HepG2 (cell line): ENCODE results near the gene PLIN5. TPM values are rescaled to one million over a fixed set of nuclear protein-coding genes. Genes with fewer than 3 reads are reported as not detected.

Experiments
- CEBPG ChIP-seq: IDR thresholded peaks from 2 replicates; pipeline ENCODE4 v1.6.1; 2016
- EHMT2 ChIP-seq: fragments of 200-600 bp; sonication (generic); IDR thresholded peaks from 2 replicates; pipeline ENCODE4 v1.7.0; 2017; ENCODE audit warnings: antibody characterized with exemption, low read depth, low read length, borderline replicate concordance
- FOSL1 ChIP-seq: sonication (generic); formaldehyde crosslinking; IDR thresholded peaks from 2 replicates; pipeline ENCODE4 v1.9.0; 2021; ENCODE audit warnings: missing genetic modification reagents, borderline replicate concordance
- FOXA1 ChIP-seq, 2 experiments: fragments of 450-650 bp in 1 of 2; sonication (generic) in 1 of 2; formaldehyde crosslinking in 1 of 2; IDR thresholded peaks; 2 replicates each; pipeline versions ENCODE4 v1.4.0 to v1.6.1; 2016 to 2020; ENCODE audit warnings: missing genetic modification reagents in 1 of 2
- GFI1 ChIP-seq: sonication (generic); formaldehyde crosslinking; IDR thresholded peaks from 2 replicates; pipeline ENCODE4 v1.5.0; 2020; ENCODE audit warnings: missing genetic modification reagents, mild to moderate bottlenecking, borderline replicate concordance
- GLI4 ChIP-seq: sonication (generic); formaldehyde crosslinking; IDR thresholded peaks from 2 replicates; pipeline ENCODE4 v1.5.1; 2020; ENCODE audit warnings: missing genetic modification reagents, mild to moderate bottlenecking, moderate library complexity, borderline replicate concordance
- GTF3A ChIP-seq: sonication (generic); formaldehyde crosslinking; conservative IDR thresholded peaks from 2 replicates; pipeline ENCODE4 v1.4.0; 2020; ENCODE audit warnings: mild to moderate bottlenecking, missing genetic modification reagents
- JDP2 ChIP-seq: sonication (generic); formaldehyde crosslinking; IDR thresholded peaks from 2 replicates; pipeline ENCODE4 v1.8.1; 2022; ENCODE audit warnings: missing genetic modification reagents, borderline replicate concordance
- MAFG ChIP-seq: sonication (generic); formaldehyde crosslinking; IDR thresholded peaks from 2 replicates; pipeline ENCODE4 v1.5.1; 2020; ENCODE audit warnings: mild to moderate bottlenecking, missing genetic modification reagents
- MYC ChIP-seq: sonication (generic); formaldehyde crosslinking; IDR thresholded peaks from 2 replicates; pipeline ENCODE4 v1.9.0; 2021; ENCODE audit warnings: missing genetic modification reagents, borderline replicate concordance
- PHB2 ChIP-seq: fragments of 450-650 bp; IDR thresholded peaks from 2 replicates; pipeline ENCODE4 v1.6.1; 2018; ENCODE audit not compliant: partially characterized antibody
- PHF8 ChIP-seq: sonication (generic); formaldehyde crosslinking; IDR thresholded peaks from 2 replicates; pipeline ENCODE4 v1.5.0; 2020; ENCODE audit warnings: missing genetic modification reagents
- SP4 ChIP-seq: sonication (generic); formaldehyde crosslinking; IDR thresholded peaks from 2 replicates; pipeline ENCODE4 v1.8.1; 2023; ENCODE audit warnings: mild to moderate bottlenecking, missing genetic modification reagents
- ZFY ChIP-seq: sonication (generic); formaldehyde crosslinking; IDR thresholded peaks from 2 replicates; pipeline ENCODE4 v1.4.0; 2020; ENCODE audit warnings: missing genetic modification reagents
- ZNF557 ChIP-seq: sonication (generic); formaldehyde crosslinking; IDR thresholded peaks from 2 replicates; pipeline ENCODE4 v1.4.0; 2020; ENCODE audit warnings: missing genetic modification reagents
- polyA plus RNA-seq, 8 experiments: library from polyadenylated mRNA; depleted of rRNA in 3 of 8; stranded (reverse) in 7 of 8; unstranded in 1 of 8; fragments of >200 nt; fragmentation: Illumina TruSeq in 4 of 8; extraction: Trizol in 4 of 8; gene quantifications; 2 replicates each; pipeline versions ENCODE4 v1.2.1 to v1.2.3, GENCODE V29; 2011 to 2016; ENCODE audit warnings: low read depth in 4 of 8, missing spikeins in 1 of 8, mixed read lengths in 1 of 8; ENCODE audit not compliant: insufficient read depth in 1 of 8
- total RNA-seq, 5 experiments: library from RNA; depleted of rRNA; stranded (reverse); fragments of >200 nt; fragmentation: Illumina TruSeq; extraction: Trizol; gene quantifications; 2 replicates each; pipeline ENCODE4 v1.2.3, GENCODE V29; 2016; ENCODE audit warnings: low read depth in 1 of 5
- TF ChIP-seq, protein P1 (sequence below): sonication (generic); formaldehyde crosslinking; IDR thresholded peaks from 2 replicates; pipeline ENCODE4 v1.4.0; 2020; ENCODE audit warnings: mild to moderate bottlenecking, missing genetic modification reagents
- TF ChIP-seq, protein P2 (sequence below), 2 experiments: sonication (generic) in 1 of 2; formaldehyde crosslinking in 1 of 2; IDR thresholded peaks; 2 replicates each; pipeline versions ENCODE4 v1.4.0 to v1.6.1; 2018 to 2020; ENCODE audit warnings: missing genetic modification reagents in 2 of 2, borderline replicate concordance in 1 of 2, low read depth in 1 of 2, mild to moderate bottlenecking in 1 of 2, missing biosample characterization in 1 of 2
- TF ChIP-seq, protein P3 (sequence below): sonication (generic); formaldehyde crosslinking; conservative IDR thresholded peaks from 2 replicates; pipeline ENCODE4 v1.4.0; 2020; ENCODE audit warnings: missing genetic modification reagents
- TF ChIP-seq, protein P4 (sequence below): sonication (generic); formaldehyde crosslinking; conservative IDR thresholded peaks from 2 replicates; pipeline ENCODE4 v1.4.0; 2020; ENCODE audit warnings: mild to moderate bottlenecking, missing genetic modification reagents, moderate library complexity
- TF ChIP-seq, protein P5 (sequence below): sonication (generic); formaldehyde crosslinking; IDR thresholded peaks from 2 replicates; pipeline ENCODE4 v1.4.0; 2020; ENCODE audit warnings: missing genetic modification reagents

PLIN5 gene
- total and polyA plus RNA-seq, 2 of the 13 experiments (the other 11 are each of a cell fraction or from before 2014, with no cell fraction given), result 1.8 to 4.8 TPM

DNA sequence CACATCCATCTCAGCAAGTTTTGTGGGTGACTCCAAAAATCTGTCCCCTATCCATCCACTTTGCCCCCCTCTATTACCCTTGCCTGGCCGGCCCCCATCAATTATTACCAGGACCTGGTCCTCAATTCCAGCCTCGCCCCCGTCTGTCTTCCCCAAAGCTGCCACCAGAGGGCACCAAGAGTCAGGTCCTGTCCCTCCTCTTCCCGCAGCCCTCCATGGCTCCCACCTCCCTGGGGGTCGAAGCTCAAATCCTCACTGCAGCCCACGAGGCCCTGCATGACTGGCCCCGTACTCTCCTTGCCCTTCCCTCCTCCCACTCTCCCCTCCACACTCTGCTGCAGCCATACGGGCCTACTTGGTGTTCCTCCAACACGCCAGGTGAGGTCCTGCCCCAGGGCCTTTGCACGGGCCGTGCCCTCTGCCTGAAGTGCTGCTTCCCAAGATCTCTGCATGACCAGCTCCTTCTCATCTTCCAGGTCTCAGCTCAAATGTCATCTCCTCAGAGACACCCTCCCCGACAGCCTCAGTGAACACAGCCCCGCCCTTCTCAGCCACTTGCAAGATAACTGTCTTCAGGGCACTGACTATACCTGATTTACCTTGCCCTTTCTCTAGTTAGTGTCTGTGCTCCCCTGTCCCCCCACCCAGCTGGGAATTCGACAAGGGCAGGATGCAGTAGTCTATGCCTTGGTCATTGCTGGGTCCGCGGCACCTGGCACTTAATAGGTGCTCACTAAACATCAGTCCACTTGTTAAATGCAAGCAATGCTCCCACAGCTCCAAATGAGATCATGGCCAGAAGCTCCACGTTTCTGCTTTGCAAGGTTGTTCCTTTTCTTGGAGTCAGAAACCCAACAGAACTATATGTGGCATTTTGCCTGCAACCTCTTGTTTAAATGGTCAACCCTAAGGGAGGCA is 41.3 kb upstream of the PLIN5 start (continued):
- TF ChIP-seq MYC (CRISPR knock-in tag) (peak; percentile 33; the same call in 1 of the 2 replicates), SP4 (CRISPR knock-in tag) (0 out of 2 replicates have a peak, but pooled peaks have one; percentile 42), CEBPG (CRISPR knock-in tag) (no peak), EHMT2 (no peak), GLI4 (no peak), JDP2 (CRISPR knock-in tag) (no peak), ZNF557 (CRISPR knock-in tag) (no peak), MAFG (CRISPR knock-in tag) (no peak), GTF3A (CRISPR knock-in tag) (no peak), PHF8 (CRISPR knock-in tag) (no peak), ZFY (CRISPR knock-in tag) (peak; percentile 7; the same call in 1 of the 2 replicates), FOXA1 (IDR thresholded peaks at IDR 0.05) (no peak), FOXA1 (CRISPR knock-in tag; IDR thresholded peaks at IDR 0.05) (0 out of 2 replicates have a peak, but pooled peaks have one; percentile 10), PHB2 (no peak), GFI1 (CRISPR knock-in tag) (no peak), FOSL1 (CRISPR knock-in tag) (no peak)
- TF ChIP-seq, protein P1, sequence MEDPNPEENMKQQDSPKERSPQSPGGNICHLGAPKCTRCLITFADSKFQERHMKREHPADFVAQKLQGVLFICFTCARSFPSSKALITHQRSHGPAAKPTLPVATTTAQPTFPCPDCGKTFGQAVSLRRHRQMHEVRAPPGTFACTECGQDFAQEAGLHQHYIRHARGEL (CRISPR knock-in tag), result no peak
- TF ChIP-seq, protein P2, sequence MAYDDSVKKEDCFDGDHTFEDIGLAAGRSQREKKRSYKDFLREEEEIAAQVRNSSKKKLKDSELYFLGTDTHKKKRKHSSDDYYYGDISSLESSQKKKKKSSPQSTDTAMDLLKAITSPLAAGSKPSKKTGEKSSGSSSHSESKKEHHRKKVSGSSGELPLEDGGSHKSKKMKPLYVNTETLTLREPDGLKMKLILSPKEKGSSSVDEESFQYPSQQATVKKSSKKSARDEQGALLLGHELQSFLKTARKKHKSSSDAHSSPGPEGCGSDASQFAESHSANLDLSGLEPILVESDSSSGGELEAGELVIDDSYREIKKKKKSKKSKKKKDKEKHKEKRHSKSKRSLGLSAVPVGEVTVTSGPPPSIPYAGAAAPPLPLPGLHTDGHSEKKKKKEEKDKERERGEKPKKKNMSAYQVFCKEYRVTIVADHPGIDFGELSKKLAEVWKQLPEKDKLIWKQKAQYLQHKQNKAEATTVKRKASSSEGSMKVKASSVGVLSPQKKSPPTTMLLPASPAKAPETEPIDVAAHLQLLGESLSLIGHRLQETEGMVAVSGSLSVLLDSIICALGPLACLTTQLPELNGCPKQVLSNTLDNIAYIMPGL (CRISPR knock-in tag; IDR thresholded peaks at IDR 0.05; ENCODE audit: borderline replicate concordance in 1 of 2, low read depth in 1 of 2), result peak in 1 of 2 experiments; percentile 75; a peak in 2 of 4 replicates
- TF ChIP-seq, protein P3, sequence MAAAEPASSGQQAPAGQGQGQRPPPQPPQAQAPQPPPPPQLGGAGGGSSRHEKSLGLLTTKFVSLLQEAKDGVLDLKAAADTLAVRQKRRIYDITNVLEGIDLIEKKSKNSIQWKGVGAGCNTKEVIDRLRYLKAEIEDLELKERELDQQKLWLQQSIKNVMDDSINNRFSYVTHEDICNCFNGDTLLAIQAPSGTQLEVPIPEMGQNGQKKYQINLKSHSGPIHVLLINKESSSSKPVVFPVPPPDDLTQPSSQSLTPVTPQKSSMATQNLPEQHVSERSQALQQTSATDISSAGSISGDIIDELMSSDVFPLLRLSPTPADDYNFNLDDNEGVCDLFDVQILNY (CRISPR knock-in tag), result no peak
- TF ChIP-seq, protein P4, sequence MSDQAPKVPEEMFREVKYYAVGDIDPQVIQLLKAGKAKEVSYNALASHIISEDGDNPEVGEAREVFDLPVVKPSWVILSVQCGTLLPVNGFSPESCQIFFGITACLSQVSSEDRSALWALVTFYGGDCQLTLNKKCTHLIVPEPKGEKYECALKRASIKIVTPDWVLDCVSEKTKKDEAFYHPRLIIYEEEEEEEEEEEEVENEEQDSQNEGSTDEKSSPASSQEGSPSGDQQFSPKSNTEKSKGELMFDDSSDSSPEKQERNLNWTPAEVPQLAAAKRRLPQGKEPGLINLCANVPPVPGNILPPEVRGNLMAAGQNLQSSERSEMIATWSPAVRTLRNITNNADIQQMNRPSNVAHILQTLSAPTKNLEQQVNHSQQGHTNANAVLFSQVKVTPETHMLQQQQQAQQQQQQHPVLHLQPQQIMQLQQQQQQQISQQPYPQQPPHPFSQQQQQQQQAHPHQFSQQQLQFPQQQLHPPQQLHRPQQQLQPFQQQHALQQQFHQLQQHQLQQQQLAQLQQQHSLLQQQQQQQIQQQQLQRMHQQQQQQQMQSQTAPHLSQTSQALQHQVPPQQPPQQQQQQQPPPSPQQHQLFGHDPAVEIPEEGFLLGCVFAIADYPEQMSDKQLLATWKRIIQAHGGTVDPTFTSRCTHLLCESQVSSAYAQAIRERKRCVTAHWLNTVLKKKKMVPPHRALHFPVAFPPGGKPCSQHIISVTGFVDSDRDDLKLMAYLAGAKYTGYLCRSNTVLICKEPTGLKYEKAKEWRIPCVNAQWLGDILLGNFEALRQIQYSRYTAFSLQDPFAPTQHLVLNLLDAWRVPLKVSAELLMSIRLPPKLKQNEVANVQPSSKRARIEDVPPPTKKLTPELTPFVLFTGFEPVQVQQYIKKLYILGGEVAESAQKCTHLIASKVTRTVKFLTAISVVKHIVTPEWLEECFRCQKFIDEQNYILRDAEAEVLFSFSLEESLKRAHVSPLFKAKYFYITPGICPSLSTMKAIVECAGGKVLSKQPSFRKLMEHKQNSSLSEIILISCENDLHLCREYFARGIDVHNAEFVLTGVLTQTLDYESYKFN (CRISPR knock-in tag), result no peak
- TF ChIP-seq, protein P5, sequence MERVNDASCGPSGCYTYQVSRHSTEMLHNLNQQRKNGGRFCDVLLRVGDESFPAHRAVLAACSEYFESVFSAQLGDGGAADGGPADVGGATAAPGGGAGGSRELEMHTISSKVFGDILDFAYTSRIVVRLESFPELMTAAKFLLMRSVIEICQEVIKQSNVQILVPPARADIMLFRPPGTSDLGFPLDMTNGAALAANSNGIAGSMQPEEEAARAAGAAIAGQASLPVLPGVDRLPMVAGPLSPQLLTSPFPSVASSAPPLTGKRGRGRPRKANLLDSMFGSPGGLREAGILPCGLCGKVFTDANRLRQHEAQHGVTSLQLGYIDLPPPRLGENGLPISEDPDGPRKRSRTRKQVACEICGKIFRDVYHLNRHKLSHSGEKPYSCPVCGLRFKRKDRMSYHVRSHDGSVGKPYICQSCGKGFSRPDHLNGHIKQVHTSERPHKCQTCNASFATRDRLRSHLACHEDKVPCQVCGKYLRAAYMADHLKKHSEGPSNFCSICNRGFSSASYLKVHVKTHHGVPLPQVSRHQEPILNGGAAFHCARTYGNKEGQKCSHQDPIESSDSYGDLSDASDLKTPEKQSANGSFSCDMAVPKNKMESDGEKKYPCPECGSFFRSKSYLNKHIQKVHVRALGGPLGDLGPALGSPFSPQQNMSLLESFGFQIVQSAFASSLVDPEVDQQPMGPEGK (CRISPR knock-in tag), result peak; percentile 76
